GM10248 (cell line): ENCODE results near the gene FMC1.

ENCODE experiments used
- CTCF ChIA-PET: fragments of 300-600 bp; sonication (Branson Sonifier 250); formaldehyde crosslinking; extraction: SDS; loops from one replicate; lab custom pipeline; 2021; ENCODE audit warnings: antibody characterized with exemption; lab: Yijun Ruan, JAX
- POLR2A ChIA-PET: fragments of 350-650 bp; sonication (Branson Sonifier 250); formaldehyde crosslinking; extraction: SDS; loops from one replicate; lab custom pipeline; 2020; ENCODE audit warnings: antibody characterized with exemption; lab: Yijun Ruan, JAX
- DNase-seq: peaks from one replicate; pipeline ENCODE4 v3.0.0; 2012; ENCODE audit errors: extremely low spot score
- TF ChIP-seq, protein P1 (sequence below): IDR thresholded peaks from 2 replicates; pipeline ENCODE4 v1.5.1; 2012; ENCODE audit warnings: mild to moderate bottlenecking, low read depth; ENCODE audit errors: extremely low read depth, missing control alignments, control extremely low read depth

FMC1 gene, protein sequence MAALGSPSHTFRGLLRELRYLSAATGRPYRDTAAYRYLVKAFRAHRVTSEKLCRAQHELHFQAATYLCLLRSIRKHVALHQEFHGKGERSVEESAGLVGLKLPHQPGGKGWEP

DNA sequence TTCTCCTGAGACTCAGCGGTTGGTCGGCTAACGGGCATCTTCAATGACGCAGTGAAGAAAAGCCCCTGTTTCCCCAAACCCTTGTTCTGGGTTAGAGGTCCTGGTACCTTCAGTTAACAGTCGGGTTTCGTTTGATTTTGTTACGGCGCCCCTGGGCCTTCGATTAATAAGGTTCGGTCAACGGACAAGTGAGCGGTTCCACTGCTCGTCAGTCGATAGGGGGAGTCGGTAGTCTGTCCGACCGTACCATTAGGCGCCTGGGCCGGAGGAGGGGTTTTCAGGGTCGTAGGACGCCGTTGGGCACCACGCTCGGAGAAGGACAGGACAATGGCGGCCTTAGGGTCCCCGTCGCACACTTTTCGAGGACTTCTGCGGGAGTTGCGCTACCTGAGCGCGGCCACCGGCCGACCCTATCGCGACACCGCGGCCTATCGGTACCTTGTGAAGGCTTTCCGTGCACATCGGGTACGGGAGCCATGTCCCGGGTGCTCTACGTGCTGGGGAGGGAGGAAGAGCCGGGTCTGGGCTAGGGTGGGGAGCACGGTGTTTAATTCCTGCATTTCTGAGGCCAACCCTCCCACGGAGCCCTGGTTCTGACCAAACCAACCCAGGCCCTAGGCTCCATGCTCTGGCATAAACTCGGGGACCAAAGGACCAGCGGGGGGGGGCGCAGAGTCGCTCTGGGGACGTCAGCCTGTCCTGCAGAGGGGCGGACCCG, at the start of gene FMC1:
Gene FMC1, plus strand, starts transcription at position 280 of the 718 bp plus-strand sequence. Its CDS starts 48 bp downstream, at position 328.
- ChIA-PET POLR2A (interaction anchor here (0.6 kb wide), 1 partner anchor 106 kb away, joined by 3 read pairs; no protein-coding TSS in a partner anchor), CTCF (interaction anchor here (1.6 kb wide), 1 partner anchor 13 kb away, joined by 8 read pairs; no protein-coding TSS in a partner anchor)
- DNase-seq, result peak; percentile 83
- TF ChIP-seq, protein P1, sequence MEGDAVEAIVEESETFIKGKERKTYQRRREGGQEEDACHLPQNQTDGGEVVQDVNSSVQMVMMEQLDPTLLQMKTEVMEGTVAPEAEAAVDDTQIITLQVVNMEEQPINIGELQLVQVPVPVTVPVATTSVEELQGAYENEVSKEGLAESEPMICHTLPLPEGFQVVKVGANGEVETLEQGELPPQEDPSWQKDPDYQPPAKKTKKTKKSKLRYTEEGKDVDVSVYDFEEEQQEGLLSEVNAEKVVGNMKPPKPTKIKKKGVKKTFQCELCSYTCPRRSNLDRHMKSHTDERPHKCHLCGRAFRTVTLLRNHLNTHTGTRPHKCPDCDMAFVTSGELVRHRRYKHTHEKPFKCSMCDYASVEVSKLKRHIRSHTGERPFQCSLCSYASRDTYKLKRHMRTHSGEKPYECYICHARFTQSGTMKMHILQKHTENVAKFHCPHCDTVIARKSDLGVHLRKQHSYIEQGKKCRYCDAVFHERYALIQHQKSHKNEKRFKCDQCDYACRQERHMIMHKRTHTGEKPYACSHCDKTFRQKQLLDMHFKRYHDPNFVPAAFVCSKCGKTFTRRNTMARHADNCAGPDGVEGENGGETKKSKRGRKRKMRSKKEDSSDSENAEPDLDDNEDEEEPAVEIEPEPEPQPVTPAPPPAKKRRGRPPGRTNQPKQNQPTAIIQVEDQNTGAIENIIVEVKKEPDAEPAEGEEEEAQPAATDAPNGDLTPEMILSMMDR, result peak; percentile 52

DNA sequence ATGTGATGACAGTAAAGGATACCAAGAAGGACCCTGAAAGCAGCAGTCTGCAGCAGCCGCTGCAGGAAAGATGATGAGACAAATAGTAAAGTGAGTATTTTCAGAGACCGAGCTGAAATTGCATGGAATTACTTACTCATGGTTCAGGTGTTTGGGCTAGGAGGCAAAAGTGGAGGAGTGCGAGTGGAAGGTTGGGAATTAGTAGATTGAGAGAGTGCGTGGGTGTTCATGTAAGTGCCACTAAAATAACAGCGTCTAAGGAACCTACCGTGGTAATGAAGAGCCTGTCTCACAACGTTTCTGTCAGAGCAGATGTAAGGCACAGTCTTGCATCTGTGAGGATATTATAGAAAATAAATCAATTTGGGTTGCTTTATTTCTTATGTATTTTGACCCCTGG, 48.3 kb upstream of the FMC1 start:
- TF ChIP-seq, protein P1, result no peak
- no peak for DNase-seq
- CTCF ChIA-PET, result interaction anchor here (1.4 kb wide), 1 partner anchor 8 kb away, joined by 6 read pairs; no protein-coding TSS in a partner anchor
- POLR2A ChIA-PET, result no interaction called here

DNA sequence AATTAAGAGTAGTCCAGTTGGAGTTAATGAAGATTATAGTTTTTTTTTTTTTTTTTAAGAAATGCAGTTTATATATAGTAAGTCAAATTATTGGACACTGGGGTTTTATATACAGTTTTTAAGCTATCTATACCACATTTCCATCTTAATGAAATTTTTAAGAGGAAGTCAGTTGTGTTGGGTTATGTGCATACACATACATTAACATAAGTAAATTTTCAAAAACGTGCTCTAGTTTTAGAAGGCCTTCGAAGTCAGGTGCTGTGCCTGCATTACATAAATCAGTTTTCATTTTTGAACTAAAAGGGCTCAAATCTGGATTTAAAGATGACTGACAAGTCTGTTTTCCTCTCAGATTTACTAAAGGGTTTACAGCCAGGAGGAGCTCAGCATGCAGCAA, 47.6 kb upstream of the FMC1 start:
- TF ChIP-seq, protein P1, result no peak
- POLR2A ChIA-PET, result interaction anchor here (0.7 to 0.9 kb wide), 2 partner anchors 11 to 150 kb away, joined by 3 read pairs; no protein-coding TSS in a partner anchor
- CTCF ChIA-PET, result interaction anchor here (1.4 to 1.9 kb wide), 2 partner anchors 9 to 11 kb away, joined by 6 read pairs; no protein-coding TSS in a partner anchor
- no peak for DNase-seq

DNA sequence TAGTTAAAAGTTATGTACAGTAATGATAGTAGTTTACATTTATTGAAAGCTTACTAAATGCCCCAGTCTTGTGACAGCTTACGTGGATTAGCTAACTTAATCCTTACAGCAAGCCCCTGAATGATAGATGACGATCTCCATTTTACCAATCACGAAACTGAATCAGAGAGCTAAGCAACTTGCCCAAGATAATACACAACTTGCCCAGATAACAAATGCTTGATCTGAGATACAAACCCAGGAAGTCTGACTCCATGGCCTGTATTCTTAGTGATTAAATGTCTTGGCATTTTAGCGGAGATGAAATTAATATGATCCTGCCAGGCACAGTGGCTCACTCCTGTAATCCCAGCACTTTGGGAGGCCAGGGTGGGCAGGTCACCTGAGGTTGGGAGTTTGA, 46.9 kb upstream of the FMC1 start:
- CTCF ChIA-PET, result interaction anchor here (1.4 to 1.9 kb wide), 2 partner anchors 10 to 11 kb away, joined by 6 read pairs; no protein-coding TSS in a partner anchor
- TF ChIP-seq, protein P1, result no peak
- POLR2A ChIA-PET, result interaction anchor here (0.9 kb wide), 1 partner anchor 10 kb away, joined by 3 read pairs; no protein-coding TSS in a partner anchor
- no peak for DNase-seq

DNA sequence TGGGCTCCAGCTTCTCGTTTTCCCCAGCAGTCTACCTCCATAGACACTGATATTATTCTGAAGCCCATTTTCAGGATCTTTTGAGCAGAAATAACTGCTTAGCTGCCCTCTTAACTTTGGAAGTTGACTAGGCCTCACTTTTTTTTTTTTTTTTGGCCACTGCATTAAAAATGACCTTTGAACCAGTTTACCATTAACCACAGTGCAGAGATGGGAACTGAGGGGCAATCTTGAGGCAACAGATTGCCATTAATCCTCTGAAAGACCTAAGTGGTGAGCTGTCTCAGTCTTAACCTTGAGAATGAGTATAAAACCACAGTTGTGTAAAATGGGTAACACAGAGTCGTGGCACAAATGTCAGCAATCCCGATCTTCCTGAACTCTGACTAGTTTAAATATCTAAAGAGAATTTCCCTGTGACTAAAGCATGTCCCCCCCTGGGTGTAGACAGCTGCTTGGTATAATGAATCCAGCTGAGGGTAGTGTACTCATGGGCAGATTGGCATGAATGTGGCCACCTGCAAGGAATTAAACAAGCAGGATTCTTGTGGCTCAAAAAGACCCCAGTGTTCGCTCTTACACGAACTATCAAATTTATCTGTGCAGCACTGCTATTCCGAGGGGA, 46.1 kb upstream of the FMC1 start:
- DNase-seq, result no peak
- POLR2A ChIA-PET, result no interaction called here

More for the DNA sequence above, 46.1 kb upstream of the FMC1 start:
- CTCF ChIA-PET, result interaction anchor here (0.8 to 1.9 kb wide), 4 partner anchors 10 to 45 kb away, joined by 3 to 6 read pairs (median 5); no protein-coding TSS in a partner anchor
- TF ChIP-seq, protein P1, result no peak
